GM12892 (cell line): ENCODE measurements around the gene PERM1.

Experiments used
- DNase-seq: peaks from one replicate; pipeline ENCODE4 v3.0.0; 2011; ENCODE audit not compliant: insufficient read length
- FAIRE-seq: peaks from 2 replicates; lab custom pipeline; 2011; peaks lifted over from hg19 to GRCh38; lab: Jason Lieb, UNC
- POLR2A ChIP-seq: IDR thresholded peaks from 2 replicates; pipeline ENCODE4 v1.6.1; 2011; ENCODE audit warnings: low read depth, low read length, control low read depth
- POLR2AphosphoS5 ChIP-seq: IDR thresholded peaks from 2 replicates; pipeline ENCODE4 v1.6.1; 2011; ENCODE audit warnings: low read depth, low read length, control low read depth
- TAF1 ChIP-seq: IDR thresholded peaks from 2 replicates; pipeline ENCODE4 v1.6.1; 2011; ENCODE audit warnings: low read depth, mild to moderate bottlenecking, control low read depth, low read length, borderline replicate concordance

Gene PERM1

GRCh38 chr1:928825-929661, 52.9 kb downstream of the PERM1 start:
- DNase-seq: no peak

DNA sequence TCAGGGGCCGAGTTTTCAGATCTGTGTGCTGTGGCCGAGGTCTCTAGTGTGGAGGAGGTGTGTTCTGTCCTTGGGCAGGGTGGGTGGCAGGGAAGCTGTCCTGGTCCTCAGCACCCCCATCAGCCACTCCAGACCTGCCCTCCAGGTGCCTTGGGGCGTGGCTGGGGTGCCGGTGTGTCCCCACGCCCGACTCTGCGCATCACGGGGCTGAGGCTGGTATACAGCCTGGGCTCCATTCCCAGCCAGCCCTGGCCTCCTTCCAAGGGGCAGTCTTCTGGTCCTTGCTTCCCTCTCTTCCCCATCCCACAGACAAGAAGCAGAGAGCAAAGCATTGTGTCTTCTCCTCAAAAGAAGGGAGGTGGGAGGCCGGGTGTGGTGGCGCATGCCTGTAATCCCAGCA, 54.1 kb downstream of the PERM1 start:
- DNase-seq: no peak
- TF ChIP-seq POLR2A (no peak), TAF1 (no peak), POLR2AphosphoS5 (no peak)
- FAIRE-seq: no peak

More at GRCh38 chr1:928825-929661, 52.9 kb downstream of the PERM1 start:
- FAIRE-seq: no peak
- TF ChIP-seq TAF1: no peak
- TF ChIP-seq POLR2AphosphoS5: no peak
- TF ChIP-seq POLR2A: no peak

DNA sequence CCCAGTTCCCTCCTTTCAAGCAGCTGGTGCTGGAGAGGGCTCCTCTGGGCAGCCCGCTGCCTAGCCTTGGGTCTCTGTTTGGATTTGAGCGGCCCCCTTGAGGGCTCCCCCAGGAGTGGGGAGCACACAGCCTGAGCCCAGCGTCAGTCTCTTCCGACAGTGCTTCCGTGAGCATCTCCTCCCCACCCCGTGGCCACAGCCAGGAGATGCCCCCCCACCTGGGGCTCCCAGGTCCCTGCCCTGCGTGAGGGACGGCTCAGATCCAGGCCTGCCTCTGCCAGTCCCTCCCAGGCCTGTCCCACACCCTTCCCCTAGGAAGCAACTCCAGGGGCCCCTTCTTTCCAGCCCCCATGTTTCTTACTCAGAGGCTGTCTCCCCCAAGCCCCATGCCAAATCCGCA, 54.7 kb downstream of the PERM1 start:
- TF ChIP-seq POLR2AphosphoS5: no peak
- no peak for TF ChIP-seq TAF1
- no peak for TF ChIP-seq POLR2A
- DNase-seq (no peak), FAIRE-seq (no peak)

DNA sequence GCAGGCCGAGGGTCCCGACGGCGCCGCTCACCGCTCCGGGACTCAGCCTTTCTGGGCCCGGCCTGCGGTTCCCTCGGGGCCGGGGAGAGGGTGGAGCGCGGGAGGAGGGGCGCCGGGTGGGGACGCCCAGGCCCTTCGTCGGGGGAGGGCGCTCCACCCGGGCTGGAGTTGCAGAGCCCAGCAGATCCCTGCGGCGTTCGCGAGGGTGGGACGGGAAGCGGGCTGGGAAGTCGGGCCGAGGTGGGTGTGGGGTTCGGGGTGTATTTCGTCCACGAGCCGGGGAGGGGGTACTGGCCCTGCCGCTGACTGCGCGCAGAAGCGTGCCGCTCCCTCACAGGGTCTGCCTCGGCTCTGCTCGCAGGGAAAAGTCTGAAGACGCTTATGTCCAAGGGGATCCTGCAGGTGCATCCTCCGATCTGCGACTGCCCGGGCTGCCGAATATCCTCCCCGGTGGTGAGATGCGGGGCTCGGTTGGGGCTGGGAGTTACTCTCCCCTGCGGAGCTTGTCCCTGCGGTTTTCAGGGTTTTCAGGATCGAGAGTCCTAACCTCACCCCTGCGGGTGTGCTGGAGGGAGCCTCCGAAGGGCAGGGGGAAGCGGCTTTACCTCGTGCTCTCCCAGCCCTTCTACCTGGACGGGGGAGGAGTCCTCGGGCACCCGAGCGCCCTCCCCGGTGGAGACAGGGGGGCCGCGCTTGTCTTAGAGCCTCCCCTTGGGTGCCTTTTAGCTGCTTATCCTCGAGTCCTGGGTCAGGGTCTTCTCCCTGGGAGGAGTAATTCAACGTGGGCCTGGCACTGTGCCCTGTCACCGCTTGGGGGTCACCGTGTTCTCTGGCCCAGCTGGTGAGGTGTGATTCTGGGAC, 56.1 kb downstream of the PERM1 start:
- FAIRE-seq (no peak), DNase-seq (no peak)
- TF ChIP-seq POLR2AphosphoS5 (no peak), POLR2A (no peak), TAF1 (no peak)
